ENCODE data around the gene CSTB.

- TF ChIP-seq CTCF (IDR thresholded peaks at IDR 0.05): no peak
- no peak for TF ChIP-seq POLR2A (IDR thresholded peaks at IDR 0.05)
These were observed 10.8 kb upstream of the CSTB start for GRCh38 chr21:43786807-43787440.
